ENCODE results near the gene TRIM66.

TRIM66 gene

DNA sequence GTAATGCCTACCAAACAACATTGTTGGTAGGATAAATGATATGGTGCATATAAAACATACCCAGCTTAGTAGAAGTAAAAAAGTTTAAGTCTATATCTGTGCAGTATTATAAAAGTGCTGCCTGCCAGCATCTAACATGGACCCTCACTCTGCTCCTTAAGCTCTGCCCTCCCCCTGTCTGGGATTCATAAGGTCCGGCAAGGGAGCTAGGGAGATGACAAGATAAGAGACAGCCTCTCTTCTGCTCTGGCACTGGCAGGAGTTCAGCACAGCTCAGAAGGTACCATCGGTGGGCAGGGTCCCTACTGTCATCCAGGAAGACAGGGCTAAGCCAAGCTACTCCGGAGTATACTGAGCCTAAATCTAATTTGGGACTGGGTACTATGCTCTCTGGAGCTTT, 42.8 kb downstream of the TRIM66 start:
- DNase-seq (ENCODE audit: low read depth), result no peak
- H3K4me3 ChIP-seq (ENCODE audit: control insufficient read depth, low read depth, low read length), result no peak overlapping the region
- TF ChIP-seq, protein P1, sequence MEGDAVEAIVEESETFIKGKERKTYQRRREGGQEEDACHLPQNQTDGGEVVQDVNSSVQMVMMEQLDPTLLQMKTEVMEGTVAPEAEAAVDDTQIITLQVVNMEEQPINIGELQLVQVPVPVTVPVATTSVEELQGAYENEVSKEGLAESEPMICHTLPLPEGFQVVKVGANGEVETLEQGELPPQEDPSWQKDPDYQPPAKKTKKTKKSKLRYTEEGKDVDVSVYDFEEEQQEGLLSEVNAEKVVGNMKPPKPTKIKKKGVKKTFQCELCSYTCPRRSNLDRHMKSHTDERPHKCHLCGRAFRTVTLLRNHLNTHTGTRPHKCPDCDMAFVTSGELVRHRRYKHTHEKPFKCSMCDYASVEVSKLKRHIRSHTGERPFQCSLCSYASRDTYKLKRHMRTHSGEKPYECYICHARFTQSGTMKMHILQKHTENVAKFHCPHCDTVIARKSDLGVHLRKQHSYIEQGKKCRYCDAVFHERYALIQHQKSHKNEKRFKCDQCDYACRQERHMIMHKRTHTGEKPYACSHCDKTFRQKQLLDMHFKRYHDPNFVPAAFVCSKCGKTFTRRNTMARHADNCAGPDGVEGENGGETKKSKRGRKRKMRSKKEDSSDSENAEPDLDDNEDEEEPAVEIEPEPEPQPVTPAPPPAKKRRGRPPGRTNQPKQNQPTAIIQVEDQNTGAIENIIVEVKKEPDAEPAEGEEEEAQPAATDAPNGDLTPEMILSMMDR (conservative IDR thresholded peaks at IDR 0.05; ENCODE audit: control insufficient read depth, insufficient read depth, low read depth, low read length), result no peak

DNA sequence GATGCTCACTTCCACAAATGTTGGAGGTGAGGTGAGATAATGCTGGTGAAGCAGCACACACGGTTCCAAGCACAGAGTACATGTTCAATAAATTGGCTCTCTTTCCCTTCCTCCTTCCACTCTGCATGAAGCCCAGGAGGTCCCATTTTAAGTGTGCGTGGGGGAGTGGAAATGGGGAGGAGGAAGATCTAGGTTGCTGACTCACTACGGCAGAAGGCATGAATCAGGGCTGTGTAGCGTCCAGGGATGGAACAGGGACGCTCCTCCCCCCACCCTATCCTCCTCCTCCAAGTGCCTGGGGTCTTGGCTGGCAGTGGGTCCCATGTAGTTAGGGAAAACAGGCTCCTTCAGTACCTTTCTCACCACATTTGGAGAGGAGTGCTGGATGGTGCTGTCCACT, 44.2 kb downstream of the TRIM66 start:
- no peak overlapping the region for H3K4me3 ChIP-seq (ENCODE audit: control insufficient read depth, low read depth, low read length)
- TF ChIP-seq, protein P1 (conservative IDR thresholded peaks at IDR 0.05; ENCODE audit: control insufficient read depth, insufficient read depth, low read depth, low read length), result no peak

DNA sequence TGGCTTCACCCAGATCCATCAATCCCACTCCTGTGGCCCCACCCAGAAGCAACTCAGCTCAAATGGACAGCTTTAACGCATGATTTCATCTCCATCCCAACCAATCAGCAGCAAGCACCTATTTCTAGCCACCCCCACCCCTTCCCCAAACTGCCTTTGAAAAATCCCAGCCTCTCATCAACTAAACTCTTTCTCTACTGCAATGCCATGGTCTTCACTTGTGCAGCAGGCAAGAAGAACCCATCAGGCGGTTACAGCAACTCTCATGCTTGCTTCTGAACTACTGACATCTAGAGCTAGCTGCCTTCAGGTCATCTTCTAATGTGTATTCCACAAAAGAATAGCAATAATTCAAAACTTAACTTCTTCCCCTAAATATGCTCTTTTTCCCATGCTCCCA, 46.3 kb downstream of the TRIM66 start:
- DNase-seq (ENCODE audit: low read depth), result no peak
- TF ChIP-seq, protein P1 (conservative IDR thresholded peaks at IDR 0.05; ENCODE audit: control insufficient read depth, insufficient read depth, low read depth, low read length), result no peak
- H3K4me3 ChIP-seq (ENCODE audit: control insufficient read depth, low read depth, low read length), result no peak overlapping the region

More for the DNA sequence above, 44.2 kb downstream of the TRIM66 start:
- DNase-seq (ENCODE audit: low read depth), result peak; percentile 66

DNA sequence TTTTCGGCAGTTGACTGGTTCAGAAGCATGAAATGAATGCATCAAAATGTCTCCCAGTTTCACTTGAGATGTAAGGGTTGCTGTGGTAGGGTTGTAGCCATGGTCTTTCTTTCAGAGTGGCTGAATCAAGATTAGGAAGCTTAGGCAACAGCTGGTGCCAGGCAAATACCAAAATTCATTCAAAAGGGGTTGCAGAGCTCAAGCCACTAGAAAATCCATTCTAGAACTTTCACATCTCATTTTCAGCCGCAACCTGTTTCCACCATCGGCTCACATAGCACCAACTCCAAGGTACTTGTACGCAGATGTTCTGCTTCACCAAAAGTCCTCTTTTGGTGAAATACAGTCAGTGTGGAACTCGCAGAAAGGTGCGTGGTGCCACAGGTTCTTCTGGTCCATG, 48.0 kb downstream of the TRIM66 start:
- no peak overlapping the region for H3K4me3 ChIP-seq (ENCODE audit: control insufficient read depth, low read depth, low read length)
- TF ChIP-seq, protein P1 (conservative IDR thresholded peaks at IDR 0.05; ENCODE audit: control insufficient read depth, insufficient read depth, low read depth, low read length), result no peak

DNA sequence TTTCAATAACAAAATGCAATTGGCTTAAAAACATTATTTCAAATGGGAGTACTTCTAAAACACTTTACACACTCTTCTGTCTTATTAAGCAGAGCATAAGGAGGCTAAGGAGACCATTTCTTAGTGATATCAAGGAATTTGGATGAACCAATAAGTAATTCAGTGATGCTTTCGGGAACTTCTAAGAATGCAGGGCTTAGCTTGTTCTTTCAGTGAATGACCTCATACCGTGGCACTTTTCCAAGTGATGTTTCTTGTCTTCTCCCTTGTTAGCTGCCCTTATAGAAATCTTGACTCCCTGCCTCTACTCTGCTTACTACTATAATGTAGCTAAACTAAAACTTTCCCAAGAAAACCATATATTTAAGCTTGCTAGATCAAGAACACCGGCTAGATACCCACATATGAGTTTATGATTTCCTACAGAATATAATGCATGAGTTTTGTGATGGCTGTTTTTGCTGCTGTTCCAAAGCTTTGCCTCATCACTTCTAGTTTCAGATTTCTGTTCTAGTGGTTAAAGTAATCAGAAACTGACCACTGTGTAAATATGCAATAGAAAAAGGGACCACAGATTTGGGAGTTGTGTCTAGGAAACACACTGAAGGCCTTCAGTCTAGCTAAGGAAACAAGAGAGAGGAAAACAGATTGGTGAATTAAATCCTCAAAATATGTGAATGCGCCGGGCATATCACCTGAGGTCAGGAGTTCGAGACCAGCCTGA, 50.9 kb downstream of the TRIM66 start:
- no peak overlapping the region for H3K4me3 ChIP-seq (ENCODE audit: control insufficient read depth, low read depth, low read length)
- peak; percentile 92 for DNase-seq (ENCODE audit: low read depth)
- TF ChIP-seq, protein P1 (conservative IDR thresholded peaks at IDR 0.05; ENCODE audit: control insufficient read depth, insufficient read depth, low read depth, low read length), result no peak

More for the DNA sequence above, 48.0 kb downstream of the TRIM66 start:
- DNase-seq (ENCODE audit: low read depth), result no peak

DNA sequence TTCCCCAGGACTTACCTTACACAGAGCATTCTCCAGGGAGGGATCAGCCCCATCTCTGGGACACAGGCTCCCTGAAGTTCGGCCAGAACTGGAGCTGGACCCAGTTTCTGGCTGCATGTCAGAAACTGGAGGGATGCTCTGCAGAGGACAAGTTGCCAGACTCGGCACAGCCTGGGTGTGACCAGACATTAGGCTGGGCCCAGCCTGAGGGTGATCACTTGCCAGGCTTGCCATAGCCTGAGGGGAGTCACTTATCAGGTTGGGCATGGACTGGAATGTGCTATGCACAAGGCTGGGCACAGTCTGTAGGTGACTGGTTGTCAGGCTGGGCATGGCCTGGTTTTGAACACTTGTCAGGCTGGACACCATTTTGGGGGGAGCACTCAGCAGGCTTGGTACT, 57.8 kb downstream of the TRIM66 start:
- DNase-seq (ENCODE audit: low read depth), result no peak
- TF ChIP-seq, protein P1 (conservative IDR thresholded peaks at IDR 0.05; ENCODE audit: control insufficient read depth, insufficient read depth, low read depth, low read length), result no peak
- no peak overlapping the region for H3K4me3 ChIP-seq (ENCODE audit: control insufficient read depth, low read depth, low read length)

Measured in fibroblast of mammary gland (primary cell).